Stimulated activated naive CD8-positive, alpha-beta T cell treated with anti-CD3 and anti-CD28 coated beads, Interleukin-15, Interleukin-2, amounts not matched to agents 100 U/mL and 50 U/mL, for 24 hours (primary cell): ENCODE results near the gene PLCB1.
"Not testable (repeated sequence)": the region's sequence is repeated elsewhere in the genome, so short reads cannot be mapped to it uniquely, and the experiment has no call there.

ENCODE experiments used
- ATAC-seq: fragments of 150-1000 bp; cut with Tn5 transposase; one replicate; pipeline ENCODE4 v1.10.0; 2021
- DNase-seq: peaks from one replicate; pipeline ENCODE4 v3.0.0; 2021

PLCB1 gene

GRCh38 chr20:8788275-8788674 is 656.2 kb downstream of the PLCB1 start:
- ATAC-seq (no peak), DNase-seq (no peak)

- ATAC-seq (no peak), DNase-seq (no peak)
Observed at GRCh38 chr20:8788831-8789230, 656.8 kb downstream of the PLCB1 start.

- DNase-seq (peak; percentile 6), ATAC-seq (no peak)
Observed at GRCh38 chr20:8790442-8791074, 658.5 kb downstream of the PLCB1 start.

GRCh38 chr20:8795404-8795803 is 663.3 kb downstream of the PLCB1 start:
- DNase-seq (no peak), ATAC-seq (no peak)

- ATAC-seq: no peak
- no peak for DNase-seq
Observed at GRCh38 chr20:8796088-8796660, 664.1 kb downstream of the PLCB1 start.

- ATAC-seq: no peak
- no peak for DNase-seq
Observed at GRCh38 chr20:8798505-8798904, 666.4 kb downstream of the PLCB1 start.

GRCh38 chr20:8800089-8800488 is 668.0 kb downstream of the PLCB1 start:
- ATAC-seq (no peak), DNase-seq (no peak)

- ATAC-seq: no peak
- DNase-seq: no peak
Observed at GRCh38 chr20:8801686-8802085, 669.6 kb downstream of the PLCB1 start.

- ATAC-seq (no peak), DNase-seq (no peak)
Observed at GRCh38 chr20:8803065-8803464, 671.0 kb downstream of the PLCB1 start.

- no peak for ATAC-seq
- DNase-seq: no peak
Observed at GRCh38 chr20:8803941-8804340, 671.9 kb downstream of the PLCB1 start.

GRCh38 chr20:8805737-8806442 is 673.8 kb downstream of the PLCB1 start:
- no peak for ATAC-seq
- DNase-seq: no peak

GRCh38 chr20:8807480-8808201 is 675.6 kb downstream of the PLCB1 start:
- no peak for ATAC-seq
- no peak for DNase-seq

- no peak for DNase-seq
- no peak for ATAC-seq
Observed at GRCh38 chr20:8808202-8808535, 676.1 kb downstream of the PLCB1 start.

- ATAC-seq (no peak), DNase-seq (no peak)
Observed at GRCh38 chr20:8809107-8809953, 677.3 kb downstream of the PLCB1 start.

GRCh38 chr20:8811801-8812594 is 679.9 kb downstream of the PLCB1 start:
- DNase-seq: no peak
- ATAC-seq: no peak

- DNase-seq (no peak), ATAC-seq (no peak)
Observed at GRCh38 chr20:8812817-8813216, 680.8 kb downstream of the PLCB1 start.

GRCh38 chr20:8815208-8815607 is 683.1 kb downstream of the PLCB1 start:
- no peak for ATAC-seq
- DNase-seq: no peak

- ATAC-seq (no peak), DNase-seq (no peak)
Observed at GRCh38 chr20:8829256-8829655, 697.2 kb downstream of the PLCB1 start.

GRCh38 chr20:8834294-8834693 is 702.2 kb downstream of the PLCB1 start:
- ATAC-seq, DNase-seq: not testable (repeated sequence)

- DNase-seq (no peak), ATAC-seq (no peak)
Observed at GRCh38 chr20:8834851-8835250, 702.8 kb downstream of the PLCB1 start.

- DNase-seq: no peak
- no peak for ATAC-seq
Observed at GRCh38 chr20:8837396-8837795, 705.3 kb downstream of the PLCB1 start.
